Stimulated activated CD4-positive, alpha-beta T cell treated with anti-CD3 and anti-CD28 coated beads, TNF-alpha, amount 100 ng/mL, for 24 hours (primary cell): ENCODE data around the gene RELN.
"Not testable (repeated sequence)": the region's sequence is repeated elsewhere in the genome, so short reads cannot be mapped to it uniquely, and the experiment has no call there.

Experiments used
- DNase-seq, 3 experiments: peaks; one replicate each; pipeline ENCODE4 v3.0.0-alpha.2; 2020; ENCODE audit warnings: low read depth in 3 of 3

The RELN gene

DNA sequence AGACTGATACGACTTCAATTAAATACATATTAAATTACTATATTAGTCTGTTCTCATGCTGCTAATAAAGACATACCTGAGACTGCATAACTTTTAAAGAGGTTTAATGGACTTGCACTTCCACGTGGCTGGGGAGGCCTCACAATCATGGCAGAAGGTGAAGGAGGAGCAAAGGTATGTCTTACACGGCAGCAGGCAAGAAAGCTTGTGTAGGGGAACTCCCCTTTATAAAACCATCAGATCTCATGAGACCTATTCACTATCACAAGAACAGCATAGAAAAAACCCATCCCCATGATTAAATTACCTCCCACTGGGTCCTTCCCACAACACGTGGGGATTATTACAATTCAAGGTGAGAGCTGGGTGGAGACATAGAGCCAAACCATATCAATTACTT, 92.6 kb downstream of the RELN start:
- DNase-seq = not testable (repeated sequence)

DNA sequence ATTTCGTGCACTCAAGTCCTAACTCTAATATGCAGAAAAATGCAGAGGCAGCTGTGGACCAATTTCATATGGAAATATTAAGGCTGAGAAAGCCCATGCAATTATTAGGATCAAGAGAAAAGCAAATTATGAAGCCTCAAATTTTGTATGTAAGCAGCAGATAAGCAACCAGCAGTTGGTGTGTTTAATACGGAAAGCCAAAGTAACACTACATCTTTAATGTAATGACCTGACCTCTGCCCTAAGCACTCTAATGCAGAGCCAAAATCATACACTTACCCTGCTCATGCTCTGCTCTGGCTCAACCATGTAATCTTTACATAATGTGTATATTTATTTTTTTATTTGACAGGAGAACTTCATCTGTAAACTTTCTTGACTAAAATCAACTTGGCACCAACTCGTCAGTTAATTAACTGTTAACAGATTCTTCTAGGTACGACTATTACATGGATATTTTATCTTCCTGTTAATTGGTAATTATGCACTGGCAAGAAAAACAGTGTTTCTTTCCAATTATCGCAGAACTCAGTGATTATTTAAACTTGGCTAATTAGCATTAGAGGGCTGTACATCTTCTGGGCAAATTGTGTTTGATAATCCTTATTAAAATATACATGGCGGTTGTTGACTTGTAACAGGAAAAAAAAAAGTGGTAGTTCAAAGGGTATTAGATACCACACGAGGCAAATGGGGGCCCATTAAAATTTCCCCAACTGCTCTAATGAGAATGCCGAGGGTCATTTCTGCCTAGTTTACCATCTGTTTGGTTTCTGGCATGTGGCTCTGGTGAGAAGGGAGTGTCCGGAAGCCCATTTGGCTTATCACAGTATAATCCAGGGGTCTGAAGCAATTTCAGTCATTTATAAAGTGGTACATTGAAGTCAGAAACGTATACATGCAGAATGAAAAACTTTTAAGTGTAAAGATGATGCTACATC, 94.5 kb downstream of the RELN start:
- DNase-seq = no peak

DNA sequence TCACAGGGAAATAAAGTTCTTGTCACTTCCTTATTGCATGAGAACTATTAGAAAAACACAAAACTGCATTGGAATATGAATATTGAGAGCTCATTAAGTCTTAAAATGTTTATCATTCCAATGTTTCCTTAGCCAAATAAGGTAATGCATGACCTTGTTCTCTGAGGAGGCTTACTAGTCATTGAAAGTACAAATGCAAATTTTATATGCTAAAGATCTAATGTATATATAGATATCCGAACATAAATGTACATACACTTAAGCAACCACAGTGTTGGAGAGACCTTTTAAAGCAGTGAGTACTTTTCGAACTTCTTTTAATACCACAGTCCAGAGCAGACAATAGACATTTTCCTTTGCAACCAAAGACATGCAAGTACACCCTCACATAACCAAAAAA, 96.1 kb downstream of the RELN start:
- DNase-seq = no peak

DNA sequence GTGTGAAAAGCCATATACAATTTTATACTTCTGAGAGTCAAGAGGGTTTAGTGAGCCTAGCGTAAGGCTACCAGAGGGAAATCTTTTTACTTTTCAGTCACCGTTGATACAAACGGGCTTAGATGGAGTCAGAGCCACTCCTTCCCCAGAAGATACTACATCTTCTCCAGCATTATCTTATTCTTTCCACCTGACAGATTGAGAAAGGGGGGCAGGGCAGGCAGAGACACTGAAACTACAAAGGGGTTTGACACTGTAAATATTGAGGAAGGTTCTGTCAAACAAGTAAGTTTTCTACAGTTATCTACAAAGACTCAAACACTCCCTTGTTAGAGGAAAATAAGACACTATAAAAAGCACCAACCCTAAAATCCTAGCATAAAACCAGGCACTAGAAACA, 100.0 kb downstream of the RELN start:
- no peak for DNase-seq

DNA sequence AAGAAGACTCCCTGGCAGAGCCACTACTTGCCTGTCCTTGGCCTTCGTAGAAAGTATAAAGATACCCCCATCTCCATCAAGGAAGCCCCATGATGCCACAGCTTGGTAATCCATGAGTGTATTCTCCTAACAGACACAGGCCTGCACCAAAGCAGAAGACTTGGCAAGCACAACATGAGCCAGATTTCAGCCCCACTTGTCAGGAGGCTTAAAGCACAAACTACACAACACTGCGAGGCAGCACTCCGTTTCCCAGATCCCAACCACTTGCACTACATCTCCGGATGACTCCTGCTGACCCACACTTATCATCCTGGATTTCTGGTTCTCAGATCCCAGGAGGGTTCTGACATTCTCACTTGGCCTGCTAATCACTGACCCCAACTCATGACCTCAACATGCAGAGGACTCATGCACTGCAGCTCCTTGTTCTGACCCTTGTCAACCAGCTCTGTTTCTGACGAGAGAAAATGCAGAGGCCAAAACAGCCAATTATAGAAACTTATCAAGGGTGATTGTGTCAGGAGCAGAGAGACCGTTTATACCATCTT, 100.8 kb downstream of the RELN start:
- DNase-seq = no peak

DNA sequence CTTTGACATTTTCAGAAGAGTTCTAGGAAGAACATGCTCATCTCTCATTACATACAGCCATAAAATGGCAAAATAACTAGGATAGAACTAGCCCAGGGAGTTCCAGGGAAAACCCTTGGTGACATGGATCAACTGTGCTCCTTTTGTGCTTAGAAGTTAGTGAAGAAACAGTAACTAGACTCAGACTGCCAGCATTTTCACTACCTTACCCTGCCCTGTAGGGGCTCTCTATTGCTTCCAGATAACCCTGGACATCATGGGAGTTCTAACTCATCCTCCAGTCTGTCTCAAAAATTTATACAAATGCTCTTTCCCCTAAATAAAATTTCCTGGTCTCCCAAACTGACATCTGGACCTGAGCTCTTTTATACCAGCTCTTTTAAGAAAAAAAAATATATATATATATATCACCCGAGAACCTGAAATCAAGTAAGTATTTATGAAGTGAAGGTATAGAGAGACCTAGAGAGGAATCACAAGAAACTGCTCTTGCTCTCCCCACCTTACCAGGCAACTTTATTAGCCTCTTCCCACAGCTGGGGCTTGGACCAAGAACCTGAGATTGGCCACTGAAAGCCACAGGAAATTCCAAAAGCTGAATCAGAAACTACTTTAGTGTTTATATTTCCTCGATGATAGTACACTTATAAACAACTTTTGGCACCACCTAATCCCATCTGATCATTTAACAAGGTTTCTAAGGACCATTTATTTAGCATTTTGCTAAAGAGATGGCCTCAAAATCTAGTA, 101.4 kb downstream of the RELN start:
- DNase-seq = no peak

DNA sequence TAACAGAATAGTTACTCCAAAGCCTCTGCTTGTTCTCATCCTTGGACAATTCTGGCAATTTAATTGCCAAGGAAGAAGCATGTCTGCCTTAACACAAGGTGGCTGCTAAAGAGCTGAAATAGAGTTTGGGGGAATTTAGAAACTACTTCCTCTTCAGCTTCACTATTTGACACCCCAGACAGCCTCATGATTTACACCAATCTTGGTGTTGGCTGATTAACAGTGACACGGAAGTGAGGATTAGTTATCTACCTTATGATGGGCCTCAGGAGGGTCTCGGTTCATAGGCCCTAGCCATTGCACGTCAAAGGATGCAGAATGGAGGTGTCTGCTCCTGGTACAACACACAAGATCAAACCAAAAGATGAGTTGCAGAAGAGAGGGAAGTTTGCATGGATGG, 102.4 kb downstream of the RELN start:
- DNase-seq = no peak

DNA sequence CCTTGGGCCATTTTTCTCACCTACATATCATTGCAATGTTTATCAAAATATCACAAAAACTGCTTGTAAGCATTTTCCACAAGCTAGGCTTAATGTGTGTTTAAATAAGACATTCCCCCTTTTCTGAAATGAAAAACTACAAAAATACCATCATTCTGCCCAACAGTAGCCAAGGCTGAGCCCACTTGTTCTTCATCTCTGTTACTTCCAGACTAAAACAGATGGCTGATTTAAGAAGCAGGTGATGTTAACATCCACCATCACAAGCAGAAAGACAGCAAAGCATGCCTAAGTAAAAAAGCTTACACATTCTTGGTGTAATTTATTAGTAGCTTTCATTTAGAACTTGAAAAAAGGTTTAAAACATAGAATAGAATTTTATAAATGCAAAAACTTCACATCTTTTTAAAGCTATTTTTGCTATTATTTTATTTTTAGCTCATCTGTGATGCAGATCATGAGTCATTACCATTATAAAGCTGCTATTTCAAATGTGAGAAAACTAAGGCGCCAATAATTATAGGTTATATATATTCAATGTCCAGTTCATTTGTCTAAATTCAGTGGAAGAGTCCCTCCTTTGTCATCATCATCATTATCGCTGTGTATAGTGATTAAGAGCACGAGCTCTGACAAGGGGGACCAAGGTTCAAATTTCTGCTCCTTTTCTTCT, 109.4 kb downstream of the RELN start:
- DNase-seq = no peak

DNA sequence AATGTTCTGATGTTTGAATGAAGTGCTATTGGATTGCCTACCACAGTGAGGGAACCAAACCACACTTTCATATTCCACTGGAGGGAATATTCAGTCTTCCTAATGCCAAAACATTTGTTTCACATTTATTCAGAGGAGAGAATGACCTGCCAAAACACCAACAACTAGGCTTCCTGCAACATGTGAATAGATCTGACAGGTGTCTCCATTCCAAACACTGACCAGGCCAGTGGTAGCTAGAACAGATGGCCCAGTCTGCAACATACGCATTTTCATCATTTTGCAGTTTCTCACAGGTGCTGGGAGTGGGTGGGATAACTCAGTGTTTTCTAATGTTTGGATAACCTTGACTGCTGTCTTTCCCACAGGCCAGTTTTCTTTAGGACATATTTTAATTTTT, 110.0 kb downstream of the RELN start:
- no peak for DNase-seq

DNA sequence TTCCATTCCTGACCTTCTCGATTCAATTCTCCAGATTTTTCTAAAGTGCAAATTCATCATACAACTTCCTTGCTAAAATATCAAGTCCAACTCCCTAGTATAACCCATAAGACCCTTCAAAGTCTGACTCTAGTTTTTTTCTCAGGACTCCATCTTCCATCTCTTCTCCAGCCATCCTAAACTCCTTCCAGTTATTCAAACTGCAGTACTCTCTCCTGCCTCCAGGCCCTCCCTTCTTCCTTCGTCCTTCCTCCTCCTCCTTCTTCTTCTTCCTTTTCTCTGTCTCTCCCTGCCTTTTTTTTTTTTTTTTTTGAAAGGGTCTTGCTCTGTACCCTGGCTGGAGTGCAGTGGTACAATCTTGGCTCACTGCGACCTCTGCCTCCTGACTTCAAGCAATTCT, 111.9 kb downstream of the RELN start:
- DNase-seq = no peak

DNA sequence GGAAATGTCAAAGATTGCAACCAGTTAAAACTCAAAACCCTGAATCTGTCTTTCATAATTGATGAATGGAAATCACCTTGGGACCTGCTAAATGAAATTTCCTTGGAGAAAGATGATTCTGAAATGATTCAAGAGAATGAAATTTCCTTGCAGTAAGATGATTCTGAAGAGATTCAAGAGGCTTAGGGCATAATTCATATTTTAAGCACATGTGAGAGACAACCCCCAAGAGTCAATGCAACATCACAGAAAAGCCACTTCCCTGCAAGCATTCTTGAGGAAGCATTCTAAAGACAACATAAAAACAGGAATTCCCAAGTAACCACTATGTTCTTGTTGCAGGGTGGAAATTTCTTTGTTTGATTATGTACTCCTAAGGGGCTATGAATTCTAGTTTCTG, 113.7 kb downstream of the RELN start:
- DNase-seq = no peak

DNA sequence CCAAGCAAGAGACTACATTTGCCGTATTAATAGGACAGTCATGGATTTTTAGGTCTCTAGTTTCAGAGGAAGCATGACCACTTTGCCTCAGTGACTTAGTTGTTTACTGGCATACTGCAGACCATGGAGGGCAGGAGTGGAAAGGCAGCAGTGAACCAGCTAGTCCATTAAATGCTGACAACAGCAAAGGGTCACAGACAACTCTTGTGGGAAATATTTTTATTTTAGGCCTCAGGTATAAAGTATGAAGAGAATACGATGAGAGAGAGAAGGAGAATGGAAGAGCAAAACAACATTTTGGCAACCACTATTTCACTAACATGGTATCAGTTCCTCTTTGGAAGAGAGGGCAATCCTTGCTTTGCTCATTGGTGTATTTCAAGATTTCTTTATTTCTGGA, 118.0 kb downstream of the RELN start:
- no peak for DNase-seq

DNA sequence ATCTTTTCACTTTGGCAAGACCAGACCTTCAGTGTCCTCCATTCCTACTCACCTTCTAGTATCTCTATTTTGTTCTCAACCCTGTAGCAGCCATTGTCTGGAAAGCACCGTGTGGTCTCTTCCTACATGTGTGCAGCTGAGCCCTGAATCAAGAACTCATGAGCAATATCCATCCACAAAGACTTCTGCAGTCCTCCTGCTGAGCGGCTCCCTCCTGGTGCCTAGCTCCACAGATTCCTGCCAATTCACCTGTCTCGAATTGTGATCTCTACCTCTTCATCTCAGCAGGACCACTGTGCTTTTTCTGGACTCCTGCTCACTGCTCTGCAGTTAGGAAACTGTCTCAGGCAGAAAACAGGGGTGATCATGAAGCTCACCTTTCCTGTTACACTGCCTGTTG, 118.8 kb downstream of the RELN start:
- DNase-seq = no peak

DNA sequence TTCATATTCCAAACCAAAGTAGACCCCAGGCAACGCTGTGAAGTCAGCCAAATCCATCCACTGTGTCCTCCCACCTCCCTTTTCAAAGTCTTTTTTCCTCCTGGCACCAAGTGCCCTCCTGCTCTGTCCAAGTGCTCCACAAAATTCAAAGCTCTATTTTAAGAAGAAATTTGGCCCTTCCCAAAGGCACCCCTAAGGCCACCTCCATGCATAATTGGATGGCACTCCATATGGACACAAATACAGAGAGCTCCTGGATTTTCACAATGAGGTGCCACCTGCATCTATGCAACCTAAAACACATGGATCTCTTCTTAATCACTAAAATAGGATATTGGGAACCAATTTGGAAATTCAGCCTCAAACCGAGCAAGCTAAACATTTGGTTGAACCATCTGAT, 121.6 kb downstream of the RELN start:
- DNase-seq = no peak

DNA sequence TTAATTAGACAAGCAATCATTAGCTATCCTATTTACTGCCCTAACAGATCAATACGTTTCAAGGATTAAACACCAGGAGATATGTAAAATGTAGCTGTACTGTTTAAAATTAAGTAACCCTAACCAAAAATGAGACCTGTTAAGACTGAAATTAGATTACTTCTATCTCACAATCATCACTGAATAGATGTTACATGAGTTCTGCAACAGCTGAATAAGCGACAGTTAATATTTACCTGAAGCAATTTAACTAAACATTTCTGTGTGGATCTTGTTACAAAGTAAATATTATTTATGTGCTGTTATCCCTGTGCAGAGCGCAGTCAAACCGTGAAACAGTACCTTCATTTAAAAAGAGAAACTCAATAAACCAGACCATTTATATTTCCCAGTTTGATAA, 122.5 kb downstream of the RELN start:
- DNase-seq = no peak

DNA sequence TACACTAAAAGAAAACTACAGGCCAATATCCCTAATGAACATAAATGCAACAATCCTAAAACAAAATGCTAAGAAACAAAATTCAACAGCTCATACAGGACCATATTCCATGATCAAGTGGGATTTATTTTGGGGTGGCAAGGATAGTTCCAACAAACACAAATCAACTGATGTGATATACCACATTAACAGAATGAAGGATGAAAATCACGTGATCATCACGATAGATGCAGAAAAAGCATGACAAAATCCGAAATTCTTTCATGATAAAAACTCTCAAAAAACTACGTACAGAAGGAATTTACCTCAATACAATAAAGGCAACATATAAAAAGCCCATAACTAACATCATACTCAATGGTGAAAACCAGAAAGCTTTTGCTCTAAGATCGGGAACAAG, 124.0 kb downstream of the RELN start:
- no peak for DNase-seq

DNA sequence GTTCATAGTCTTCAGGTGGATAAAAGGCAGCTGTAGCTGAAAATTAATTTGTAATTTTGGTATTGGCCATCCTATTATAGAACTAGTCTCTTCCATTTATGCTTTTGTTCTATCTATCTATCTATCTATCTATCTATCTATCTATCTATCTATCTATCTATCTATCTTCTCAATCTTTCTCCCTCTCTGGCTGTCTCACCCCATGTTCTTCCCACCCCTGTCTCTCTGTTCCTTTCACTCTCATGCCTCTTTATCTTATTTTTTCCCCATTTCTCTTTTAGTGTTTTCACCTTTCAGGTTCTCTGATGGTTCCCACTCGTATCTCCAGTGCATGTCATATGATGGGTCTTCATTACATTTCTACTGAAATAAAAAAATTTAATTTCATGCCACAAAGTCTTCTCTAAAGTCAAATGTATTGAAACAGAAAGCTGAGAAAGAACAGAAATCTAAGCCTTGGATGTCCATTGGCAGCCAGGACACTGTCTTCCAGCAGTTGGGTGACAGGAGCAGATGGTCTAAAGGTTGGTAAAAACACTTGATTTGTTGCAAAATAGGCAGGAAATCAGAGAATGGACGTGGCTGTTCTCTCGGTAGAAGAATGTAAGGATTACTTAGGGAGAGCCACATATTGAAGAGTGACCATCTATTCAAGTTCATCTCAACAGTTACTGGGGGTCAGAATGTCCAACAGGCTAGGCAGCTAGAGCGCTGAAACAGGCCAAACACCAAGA, 127.0 kb downstream of the RELN start:
- no peak for DNase-seq

DNA sequence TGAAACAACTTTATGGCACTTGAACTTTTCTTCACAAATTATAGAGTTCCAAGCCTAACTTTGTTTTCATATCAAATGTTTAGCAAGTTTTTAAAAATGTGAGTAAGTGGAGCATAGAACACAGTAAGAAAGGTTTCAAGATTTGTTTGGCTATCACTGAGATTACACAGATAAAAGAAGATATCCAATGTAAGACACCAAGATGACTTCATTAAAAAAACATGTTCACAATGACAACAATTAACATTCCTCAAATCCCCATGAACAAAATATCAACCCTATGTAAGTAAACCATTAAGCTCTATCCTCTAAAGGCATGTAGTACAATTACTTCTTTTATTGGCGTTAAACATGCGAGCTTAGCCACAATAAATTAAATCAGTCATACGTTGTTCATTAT, 129.7 kb downstream of the RELN start:
- no peak for DNase-seq

DNA sequence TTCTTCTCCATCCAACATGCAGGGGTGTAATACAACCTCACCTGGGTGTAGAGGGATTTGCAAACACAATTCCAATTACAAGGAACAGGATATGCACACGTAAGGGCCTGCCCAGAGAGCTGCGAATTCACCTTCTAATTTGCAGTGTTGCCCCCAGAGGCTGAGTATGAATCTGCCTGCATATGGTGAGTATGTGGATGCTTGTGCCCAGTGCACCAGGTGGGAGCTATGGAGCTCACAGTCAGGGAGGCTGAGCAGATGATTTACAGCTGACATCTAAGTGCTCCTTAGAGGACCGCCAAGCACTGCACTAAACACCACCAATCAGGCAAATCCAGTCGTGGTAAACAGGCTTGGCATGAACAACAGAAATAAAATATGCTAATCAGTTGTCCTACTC, 132.0 kb downstream of the RELN start:
- no peak for DNase-seq

DNA sequence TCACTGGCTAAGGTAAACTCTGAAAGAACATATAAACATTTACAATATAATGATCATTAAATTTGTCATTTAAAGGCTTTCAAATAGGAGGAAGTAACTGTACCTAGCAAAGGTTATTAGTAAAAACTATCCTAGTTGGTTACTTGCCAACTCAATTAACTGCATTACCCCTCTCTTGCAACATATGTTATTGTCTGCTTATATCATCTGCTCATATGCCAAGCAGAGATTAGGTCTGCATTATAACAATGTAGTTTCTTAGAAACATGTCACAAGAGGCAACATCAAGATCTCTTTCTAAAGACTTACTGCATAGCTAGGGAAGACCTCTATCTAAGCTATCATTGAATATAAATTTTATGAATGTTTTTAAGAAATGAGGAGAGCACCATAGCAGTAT, 132.5 kb downstream of the RELN start:
- no peak for DNase-seq

DNA sequence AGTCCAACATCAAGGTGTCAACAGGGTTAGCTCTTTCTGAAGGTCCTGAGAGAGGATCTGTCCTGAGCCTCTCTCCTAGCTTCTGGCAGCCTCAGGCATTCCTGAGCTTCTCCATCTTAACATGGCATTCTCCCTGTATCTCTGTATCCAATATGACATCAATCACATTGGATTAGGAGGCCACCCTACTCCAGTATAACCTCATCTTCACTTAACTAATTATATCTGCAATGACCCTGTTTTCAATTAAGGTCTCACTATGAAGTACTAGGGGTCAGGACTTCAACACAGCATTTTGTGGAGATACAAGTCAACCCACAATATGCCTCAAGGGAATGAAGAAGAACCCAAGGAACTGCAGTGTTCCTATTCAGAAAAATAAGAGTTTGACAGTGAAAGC, 133.8 kb downstream of the RELN start:
- no peak for DNase-seq

DNA sequence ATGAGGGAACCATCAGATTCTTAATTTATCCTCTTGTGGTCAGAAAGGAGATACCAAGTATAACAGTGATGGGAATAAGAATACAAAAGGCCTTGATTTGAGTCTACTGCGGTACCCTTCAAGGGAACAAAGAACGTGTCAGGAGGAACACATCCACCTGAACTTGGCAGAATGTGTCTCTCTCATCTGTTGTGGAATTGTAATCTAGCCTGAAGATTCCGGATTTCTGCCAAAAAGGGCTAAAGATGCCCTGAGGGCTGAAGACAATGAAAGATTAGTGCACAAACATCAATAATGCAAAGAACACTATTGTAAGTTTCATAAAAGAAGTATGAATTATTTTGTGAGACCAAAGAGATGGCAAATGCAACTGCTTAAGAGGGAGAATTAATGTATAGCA, 134.8 kb downstream of the RELN start:
- DNase-seq = no peak
